ENCODE data around the gene HID1.
"Not testable (repeated sequence)": the region's sequence is repeated elsewhere in the genome, so short reads cannot be mapped to it uniquely, and the experiment has no call there.

Gene HID1

DNA sequence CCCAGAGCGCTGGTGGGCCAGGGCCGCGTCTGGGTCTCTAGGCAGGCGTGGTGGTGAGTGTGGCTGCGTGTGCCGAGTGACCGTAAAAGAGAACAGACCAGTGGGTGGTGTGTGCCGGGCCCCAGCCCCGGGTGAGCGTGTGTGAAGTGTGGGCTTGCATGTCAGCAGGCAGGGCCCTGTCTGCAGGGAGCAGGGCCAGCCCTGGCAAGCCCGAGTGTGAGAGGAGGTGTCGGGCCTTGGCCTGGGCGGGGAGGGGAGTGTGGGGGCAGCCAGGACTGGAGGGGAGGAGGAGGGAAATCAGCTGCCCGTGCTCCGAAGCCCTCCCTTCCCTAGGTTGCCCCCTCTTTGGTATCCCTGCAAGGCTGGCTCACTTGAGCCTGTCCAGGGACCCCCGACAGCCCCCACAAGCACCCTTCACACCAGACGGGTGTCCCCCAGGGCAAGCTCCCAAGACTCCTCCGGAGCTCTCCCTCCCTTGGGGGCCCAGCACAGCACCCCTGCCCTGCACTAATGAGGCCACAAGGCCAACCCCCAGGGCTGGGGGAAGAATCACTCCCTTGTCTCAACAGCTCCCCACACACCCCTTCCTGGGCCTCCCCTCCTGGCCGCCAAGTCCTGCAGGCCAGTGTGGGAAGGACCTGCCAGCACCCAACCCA is 51.4 kb downstream of the HID1 start:
- no peak for DNase-seq

DNA sequence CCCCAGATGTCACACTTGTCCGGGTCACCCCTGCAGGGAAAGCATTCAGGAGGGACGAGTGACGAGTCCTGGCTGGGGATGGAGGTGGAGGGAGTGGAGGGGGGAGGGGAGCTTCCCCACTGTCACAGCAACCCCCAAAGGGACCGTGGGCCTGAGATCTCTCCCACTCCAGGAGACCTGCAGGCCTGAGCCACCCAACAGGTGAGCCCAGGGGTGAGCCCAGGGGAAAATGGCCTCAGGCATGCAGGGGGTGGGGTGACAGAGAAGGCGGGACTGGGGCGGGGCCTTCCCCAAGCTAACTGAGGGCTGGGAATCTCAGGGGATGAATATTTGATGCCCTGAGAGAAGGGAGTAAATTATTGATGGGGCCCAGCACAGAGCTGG is 51.9 kb downstream of the HID1 start:
- DNase-seq = no peak

DNA sequence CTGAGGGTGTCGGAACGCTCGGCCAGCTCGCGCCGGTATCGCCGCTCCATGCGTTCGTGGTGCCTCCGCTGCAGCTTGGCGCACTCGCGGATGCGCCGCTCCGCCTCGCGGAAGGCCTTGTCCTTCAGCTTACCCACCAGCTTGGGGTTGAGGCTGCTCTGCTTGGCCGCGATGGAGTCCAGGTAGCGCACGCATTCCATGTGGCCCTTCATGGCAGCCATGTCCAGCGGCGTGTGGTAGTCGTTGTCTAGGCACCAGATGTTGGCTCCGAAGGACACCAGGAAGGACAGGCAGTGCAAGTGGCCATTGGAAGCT is 52.3 kb downstream of the HID1 start:
- no peak for DNase-seq

DNA sequence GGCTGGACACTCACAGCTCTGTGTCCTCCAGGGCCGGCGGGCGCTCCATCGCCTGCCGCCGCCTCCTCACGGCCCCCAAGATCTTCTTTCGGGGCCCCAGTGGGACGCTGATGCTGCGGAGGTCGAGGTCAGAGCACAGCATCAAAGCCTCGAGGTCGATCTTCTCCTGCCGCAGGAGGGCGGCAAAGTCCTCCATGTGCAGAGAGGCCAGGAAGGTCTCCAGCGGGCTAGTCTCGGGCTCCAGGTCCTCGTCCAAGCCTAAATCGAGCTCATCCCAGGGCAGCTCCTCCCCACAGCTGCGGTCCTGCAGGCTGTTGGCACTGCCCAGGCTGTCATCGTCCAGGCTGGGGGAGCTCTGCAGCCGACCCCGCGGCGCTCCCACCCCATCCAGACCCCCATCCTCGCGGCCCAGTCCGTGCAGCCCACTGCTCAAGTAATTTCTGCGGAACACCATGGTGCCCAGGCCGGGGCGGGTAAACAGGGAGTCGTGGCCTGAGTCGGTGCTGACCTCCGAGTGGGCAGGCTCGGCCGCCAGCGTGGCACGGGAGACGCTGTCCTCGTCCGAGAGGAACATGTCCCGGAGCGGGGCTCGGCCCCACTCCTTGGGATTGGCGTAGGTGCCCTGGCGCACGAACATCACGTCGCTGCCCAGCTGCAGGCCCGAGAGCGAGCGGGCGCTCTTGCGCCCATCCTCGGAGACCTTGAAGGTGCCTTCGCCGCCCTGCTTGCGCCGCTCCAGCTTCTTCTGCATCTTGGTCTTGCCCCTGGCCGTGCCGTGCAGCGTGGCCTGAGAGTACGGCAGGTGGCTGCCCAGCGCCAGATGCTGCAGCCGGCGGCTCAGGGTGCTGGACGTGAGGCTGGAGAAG is 52.9 kb downstream of the HID1 start:
- no peak for DNase-seq

DNA sequence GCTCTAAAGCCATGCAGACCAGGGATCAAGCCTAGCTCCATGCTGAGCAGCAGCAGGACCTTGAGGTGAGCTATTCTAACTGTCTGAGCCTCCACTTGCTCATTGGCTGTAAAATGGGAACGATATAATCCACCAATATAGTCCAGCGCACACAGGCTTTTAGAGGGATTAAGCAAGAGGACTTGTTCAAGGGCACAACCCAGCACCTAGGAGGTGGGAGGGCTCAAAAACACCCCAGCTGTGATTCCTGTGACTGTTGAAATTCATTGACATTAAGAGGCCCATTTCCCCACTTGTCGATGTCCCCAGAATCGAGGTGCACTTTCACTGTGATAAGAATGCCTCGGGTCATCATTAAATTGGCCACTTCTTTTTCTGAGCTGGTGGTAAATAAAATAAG is 53.7 kb downstream of the HID1 start:
- DNase-seq = no peak

DNA sequence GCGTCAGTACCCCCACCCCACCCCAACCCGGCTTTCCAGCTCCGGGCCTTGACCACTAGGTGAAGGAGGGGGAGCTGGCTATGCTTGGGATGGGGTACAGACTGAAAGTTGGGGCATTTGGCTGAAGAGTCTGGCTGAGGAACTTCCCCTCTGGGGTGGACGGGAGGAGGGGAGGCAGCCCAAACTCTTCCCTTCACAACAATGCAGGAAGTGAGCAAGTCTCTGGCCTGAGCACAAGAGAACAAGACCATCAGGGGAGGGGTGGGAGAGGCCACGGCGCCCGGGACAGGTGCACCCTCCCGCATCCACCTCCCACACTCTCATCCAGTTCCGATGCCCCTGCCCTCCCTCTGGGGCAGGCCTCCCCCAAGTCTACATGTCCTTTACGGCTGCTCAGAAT is 55.1 kb downstream of the HID1 start:
- DNase-seq = peak in 1 of 2 donors; percentile 22

DNA sequence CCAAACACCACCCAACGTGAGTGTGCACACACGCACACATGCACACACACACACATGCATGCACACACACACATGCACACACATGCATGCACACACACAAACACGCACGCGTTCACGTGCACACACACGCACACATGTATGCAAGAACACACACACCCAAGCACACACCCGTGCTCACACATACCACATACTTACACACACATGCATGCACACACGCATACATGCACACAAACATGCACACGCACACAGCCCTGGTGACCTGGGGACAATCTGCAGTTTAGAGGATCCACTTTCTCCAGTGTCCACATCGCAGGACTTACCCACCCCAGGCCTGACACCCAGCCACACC is 55.7 kb downstream of the HID1 start:
- no peak for DNase-seq

DNA sequence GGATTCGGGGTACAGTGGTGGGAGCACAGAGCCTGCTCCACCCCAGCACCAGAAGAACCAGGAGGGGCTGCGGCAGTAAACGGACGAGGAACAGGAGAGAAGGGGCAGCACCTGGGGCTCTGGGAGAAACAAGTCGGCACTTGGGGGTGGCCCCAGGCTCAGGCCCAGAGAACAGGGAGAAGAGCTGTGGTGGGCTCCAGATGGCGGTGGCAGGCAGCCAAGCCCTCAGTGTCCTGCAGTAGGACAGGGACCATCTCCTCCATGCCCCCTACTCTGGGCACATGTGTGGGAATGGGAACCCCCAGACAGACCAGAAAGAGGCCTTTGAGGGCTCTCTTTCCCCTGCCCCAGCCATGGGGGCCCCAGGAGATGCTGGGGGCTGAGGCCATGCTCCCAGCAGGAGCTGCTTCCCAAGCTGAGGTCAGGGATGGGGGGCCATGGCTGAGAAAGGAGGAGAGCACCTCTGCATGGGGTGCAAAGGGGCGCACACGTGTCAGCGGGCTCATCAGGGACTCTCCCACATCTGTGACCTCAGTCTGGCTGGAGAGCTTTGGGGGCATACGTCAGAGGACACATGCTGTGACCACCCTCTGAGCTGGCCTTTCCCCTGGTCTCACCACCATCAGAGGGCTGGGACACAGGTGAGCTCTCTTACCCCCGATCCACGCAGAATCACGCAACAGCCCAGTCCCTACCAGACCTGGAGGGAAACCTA is 56.3 kb downstream of the HID1 start:
- no peak for DNase-seq

DNA sequence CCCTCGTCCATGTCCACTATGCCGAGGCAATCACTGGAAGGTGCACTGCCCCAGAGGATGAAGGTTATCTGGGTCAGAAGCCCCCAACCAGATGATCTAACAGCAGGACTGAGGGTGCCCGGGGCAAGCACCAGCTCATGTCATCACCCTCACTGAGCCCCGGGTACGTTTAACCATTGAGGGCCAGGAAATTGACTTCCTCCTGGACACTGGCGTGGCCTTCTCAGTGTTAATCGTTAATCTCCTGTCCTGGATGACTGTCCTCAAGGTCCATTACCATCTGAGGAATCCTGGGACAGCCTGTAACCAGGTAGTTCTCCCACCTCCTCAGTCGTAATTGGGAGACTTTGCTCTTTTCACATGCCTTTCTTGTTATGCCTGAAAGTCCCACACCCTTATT is 61.1 kb downstream of the HID1 start:
- DNase-seq = not testable (repeated sequence)

DNA sequence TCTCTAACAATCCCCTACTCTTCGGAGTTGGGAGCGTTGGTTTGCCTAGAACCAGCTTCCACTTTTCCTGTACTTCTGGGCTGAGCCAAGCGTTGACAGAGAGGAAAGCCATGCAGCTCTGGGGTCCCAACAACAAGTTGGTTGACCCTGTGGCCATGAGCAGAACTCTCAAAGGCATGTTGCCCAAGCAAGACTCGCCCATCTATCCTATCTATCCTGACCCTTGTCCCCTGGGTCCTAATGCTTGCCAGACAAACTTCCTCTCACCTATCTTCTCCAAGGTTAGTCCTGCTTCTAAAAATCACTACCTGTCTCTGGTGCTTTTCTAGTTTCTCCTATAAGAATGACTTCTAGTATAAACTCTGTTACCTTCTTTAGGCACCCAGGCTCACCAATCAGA is 63.5 kb downstream of the HID1 start:
- DNase-seq = not testable (repeated sequence)

DNA sequence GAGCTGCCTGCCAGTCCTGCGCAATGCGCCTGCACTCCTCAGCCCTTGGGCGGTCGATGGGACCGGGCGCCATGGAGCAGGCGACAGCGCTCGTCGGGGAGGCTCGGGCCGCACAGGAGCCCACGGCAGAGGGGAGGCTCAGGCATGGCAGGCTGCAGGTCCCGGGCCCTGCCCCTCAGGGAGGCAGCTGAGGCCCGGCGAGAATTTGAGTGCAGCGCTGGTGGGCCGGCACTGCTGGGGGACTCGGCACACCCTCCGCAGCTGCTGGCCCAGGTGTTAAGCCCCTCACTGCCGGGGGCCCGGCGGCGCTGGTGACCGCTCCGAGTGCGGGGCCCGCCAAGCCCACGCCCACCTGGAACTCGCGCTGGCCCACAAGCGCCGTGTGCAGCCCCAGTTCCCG is 65.5 kb downstream of the HID1 start:
- no peak for DNase-seq

DNA sequence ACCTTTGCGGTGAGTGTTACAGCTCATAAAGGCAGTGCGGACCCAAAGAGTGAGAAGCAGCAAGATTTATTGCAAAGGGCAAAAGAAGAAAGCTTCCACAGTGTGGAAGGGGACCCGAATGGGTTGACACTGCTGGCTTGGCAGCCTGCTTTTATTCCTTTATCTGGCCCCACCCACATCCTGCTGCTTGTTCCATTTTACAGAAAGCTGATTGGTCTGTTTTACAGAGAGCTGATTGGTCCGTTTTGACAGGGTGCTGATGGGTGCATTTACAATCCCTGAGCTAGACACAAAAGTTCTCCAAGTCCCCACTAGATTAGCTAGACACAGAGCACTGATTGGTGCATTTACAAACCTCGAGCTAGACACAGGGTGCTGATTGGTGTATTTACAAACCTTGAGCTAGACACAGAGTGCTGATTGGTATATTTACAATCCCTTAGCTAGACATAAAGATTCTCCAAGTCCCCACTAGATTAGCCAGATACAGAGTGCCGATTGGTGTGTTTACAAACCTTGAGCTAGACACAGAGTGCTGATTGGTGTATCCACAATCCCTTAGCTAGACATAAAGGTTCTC is 66.3 kb downstream of the HID1 start:
- not testable (repeated sequence) for DNase-seq

DNA sequence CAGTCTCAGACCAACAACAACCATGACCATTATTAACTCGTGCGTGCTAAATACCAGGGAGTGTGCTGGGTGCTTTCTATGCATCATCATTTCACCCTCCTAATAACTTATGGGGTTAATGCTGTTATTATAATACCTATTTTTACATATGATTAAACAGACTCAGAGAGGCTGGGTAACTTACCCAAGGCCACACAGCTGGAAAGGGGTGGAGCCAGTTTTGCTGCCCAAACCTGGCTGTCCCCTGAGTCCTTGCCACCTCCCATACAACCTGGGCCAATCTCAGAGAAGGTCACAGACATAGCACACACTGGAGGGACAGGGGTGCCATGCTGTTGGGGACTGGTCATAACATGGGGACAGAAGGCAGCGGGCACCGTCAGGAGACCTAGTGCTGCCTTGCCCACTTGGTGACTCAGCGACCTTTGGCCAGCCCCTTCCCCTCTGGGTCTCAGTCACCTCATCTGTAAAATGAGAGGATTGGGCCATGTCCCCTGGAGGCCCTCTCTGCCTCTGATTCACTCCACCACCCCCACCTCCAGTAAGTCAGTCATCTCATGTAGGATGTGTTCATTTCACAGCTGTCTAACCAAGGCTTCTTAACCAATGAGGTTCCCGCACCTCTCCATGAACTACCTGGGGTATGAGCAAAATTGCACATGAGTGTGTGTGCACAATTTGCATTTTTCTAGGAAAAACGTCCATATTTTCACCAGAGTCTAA is 67.7 kb downstream of the HID1 start:
- no peak for DNase-seq

DNA sequence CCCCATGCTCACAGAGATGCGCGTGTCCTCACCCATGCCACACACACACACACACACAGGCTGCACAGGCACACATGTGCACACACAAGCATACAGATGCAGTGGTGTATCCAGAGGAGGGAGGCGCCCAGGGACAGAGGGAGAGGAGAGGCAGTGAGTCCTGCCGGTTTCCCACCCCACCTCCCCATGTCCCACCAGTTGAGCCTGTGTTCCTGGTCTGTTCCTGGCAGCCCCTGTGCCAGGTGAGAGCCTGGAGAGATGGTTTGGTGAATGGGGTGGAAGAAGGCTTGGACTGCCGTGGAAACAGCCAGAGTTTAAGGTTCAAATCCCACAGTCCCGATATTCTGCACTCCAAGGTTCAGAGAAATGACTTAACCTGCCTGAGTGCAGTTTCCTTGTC is 68.9 kb downstream of the HID1 start:
- no peak for DNase-seq

DNA sequence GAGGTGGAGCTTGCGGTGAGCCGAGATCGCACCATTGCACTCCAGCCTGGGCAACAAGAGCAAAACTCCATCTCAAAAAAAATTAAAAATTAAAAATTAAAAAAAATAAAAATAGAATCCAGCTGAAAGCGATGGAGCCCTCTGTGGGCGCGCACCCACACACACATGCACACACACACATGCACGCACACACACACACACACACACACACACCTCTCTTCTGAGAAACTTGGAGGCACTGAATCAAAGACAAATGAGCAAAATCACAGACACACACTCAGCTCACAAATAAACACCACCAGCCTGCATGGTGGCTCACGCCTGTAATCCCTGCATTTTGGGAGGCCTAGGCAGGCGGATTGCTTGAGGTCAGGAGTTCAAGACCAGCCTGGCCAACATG is 69.5 kb downstream of the HID1 start:
- DNase-seq = no peak

DNA sequence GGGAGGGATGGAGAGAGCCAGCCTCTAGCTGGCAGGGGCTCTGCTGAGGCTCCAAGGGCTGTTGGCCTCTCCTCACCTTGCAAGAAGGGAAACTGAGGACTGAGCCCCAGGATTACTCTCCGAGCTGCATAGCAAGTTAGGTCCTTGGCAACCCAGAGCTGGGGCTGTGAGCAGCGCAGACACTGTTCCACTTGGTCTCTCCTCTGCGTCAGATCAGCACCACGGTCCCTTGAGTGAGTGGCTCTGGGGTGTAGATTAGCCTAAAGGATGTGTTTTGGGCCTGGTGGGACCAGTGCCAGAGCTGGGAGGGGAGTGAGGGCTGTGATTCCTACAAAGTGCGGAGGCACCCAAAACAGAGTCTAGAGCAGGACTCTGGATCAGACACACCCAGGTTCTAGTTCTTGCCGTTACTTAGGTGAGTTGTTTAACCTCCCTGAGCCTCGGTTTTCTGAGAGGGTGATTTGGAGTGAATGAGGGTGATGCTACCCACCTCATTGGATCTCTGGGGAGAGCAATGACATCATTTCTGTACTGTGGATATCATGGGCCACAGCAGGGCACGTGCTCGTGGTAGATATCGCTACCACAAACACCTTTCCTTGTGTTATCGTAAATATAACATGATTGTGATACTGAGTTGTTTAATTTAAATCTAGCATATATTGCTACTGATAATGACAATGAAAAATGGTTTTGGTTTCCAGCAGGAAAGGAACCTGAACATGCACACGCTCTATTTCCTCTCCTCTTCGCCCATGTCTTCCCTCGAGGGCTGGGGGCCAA is 71.0 kb downstream of the HID1 start:
- no peak for DNase-seq
